ENCODE measurements around the gene TLR2. TPM values are rescaled to one million over a fixed set of nuclear protein-coding genes. Genes with fewer than 3 reads are reported as not detected.

TLR2 gene
- total RNA-seq, 1 experiment from 2014 or later = 10.8 TPM

- CTCF ChIA-PET = no interaction called here
- TF ChIP-seq, protein P1, sequence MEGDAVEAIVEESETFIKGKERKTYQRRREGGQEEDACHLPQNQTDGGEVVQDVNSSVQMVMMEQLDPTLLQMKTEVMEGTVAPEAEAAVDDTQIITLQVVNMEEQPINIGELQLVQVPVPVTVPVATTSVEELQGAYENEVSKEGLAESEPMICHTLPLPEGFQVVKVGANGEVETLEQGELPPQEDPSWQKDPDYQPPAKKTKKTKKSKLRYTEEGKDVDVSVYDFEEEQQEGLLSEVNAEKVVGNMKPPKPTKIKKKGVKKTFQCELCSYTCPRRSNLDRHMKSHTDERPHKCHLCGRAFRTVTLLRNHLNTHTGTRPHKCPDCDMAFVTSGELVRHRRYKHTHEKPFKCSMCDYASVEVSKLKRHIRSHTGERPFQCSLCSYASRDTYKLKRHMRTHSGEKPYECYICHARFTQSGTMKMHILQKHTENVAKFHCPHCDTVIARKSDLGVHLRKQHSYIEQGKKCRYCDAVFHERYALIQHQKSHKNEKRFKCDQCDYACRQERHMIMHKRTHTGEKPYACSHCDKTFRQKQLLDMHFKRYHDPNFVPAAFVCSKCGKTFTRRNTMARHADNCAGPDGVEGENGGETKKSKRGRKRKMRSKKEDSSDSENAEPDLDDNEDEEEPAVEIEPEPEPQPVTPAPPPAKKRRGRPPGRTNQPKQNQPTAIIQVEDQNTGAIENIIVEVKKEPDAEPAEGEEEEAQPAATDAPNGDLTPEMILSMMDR (IDR thresholded peaks at IDR 0.05; ENCODE audit: unreplicated experiment) = no peak
- H3K4me1 Mint-ChIP-seq (ENCODE audit: low read depth, unreplicated experiment) = peaks cover 35% of the 10 kb centered on the region
- no peaks in the 10 kb centered on the region for H3K36me3 Mint-ChIP-seq (ENCODE audit: insufficient read depth, unreplicated experiment)
- H3K9me3 Mint-ChIP-seq (ENCODE audit: low read depth, unreplicated experiment) = peaks cover 6% of the 10 kb centered on the region
- no peak for DNase-seq
- intact Hi-C loops (cut with micrococcal nuclease; ENCODE audit: unreplicated experiment) = no loop called here
- no peak overlapping the region for H3K4me3 Mint-ChIP-seq (ENCODE audit: low read depth, unreplicated experiment)
- no TSS peak for BruUV-seq (replicated peaks)
- H3K27me3 Mint-ChIP-seq (ENCODE audit: unreplicated experiment) = no peaks in the 10 kb centered on the region
- no peak overlapping the region for H3K27ac Mint-ChIP-seq (ENCODE audit: unreplicated experiment)
These were observed 51.9 kb downstream of the TLR2 start for GRCh38 chr4:153735906-153736461.

DNA sequence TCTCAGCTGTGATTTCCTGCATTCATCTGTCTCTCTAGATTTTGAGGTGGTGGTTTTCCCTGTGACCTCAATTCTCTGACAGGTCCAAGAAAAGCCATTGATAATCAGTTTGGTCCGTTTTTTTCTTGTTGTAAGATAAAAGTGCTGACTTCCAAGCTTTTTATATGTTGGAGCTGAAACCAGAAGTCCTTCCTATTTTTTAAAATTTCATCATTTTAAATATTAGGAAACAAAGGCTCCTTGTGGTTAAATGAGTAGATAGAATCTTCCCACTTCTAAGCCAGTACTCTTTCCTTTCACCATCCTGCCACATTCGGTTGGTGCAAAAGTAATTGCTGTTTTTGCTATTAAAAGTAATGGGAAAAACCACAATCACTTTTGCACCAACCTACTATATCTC lies 57.5 kb downstream of the TLR2 start:
- Mint-ChIP-seq H3K4me3 (ENCODE audit: low read depth, unreplicated experiment) (no peak overlapping the region), H3K27me3 (ENCODE audit: unreplicated experiment) (no peaks in the 10 kb centered on the region), H3K27ac (ENCODE audit: unreplicated experiment) (no peak overlapping the region), H3K36me3 (ENCODE audit: insufficient read depth, unreplicated experiment) (no peaks in the 10 kb centered on the region), H3K4me1 (ENCODE audit: low read depth, unreplicated experiment) (peaks cover 1% of the 10 kb centered on the region), H3K9me3 (ENCODE audit: low read depth, unreplicated experiment) (peaks cover 6% of the 10 kb centered on the region)
- intact Hi-C loops (cut with micrococcal nuclease; ENCODE audit: unreplicated experiment) = no loop called here
- TF ChIP-seq, protein P1 (IDR thresholded peaks at IDR 0.05; ENCODE audit: unreplicated experiment) = no peak
- CTCF ChIA-PET = interaction anchor here (0.6 kb wide), 2 partner anchors 636 to 894 kb away, joined by 6 to 7 read pairs; no protein-coding TSS in a partner anchor
- no TSS peak for BruUV-seq (replicated peaks)
- DNase-seq = no peak

GRCh38 chr4:153745651-153746050 lies 61.6 kb downstream of the TLR2 start:
- Mint-ChIP-seq H3K27ac (ENCODE audit: unreplicated experiment) (no peak overlapping the region), H3K27me3 (ENCODE audit: unreplicated experiment) (no peaks in the 10 kb centered on the region), H3K4me1 (ENCODE audit: low read depth, unreplicated experiment) (no peaks in the 10 kb centered on the region), H3K9me3 (ENCODE audit: low read depth, unreplicated experiment) (peaks cover 1% of the 10 kb centered on the region), H3K36me3 (ENCODE audit: insufficient read depth, unreplicated experiment) (no peaks in the 10 kb centered on the region), H3K4me3 (ENCODE audit: low read depth, unreplicated experiment) (no peak overlapping the region)
- TF ChIP-seq, protein P1 (IDR thresholded peaks at IDR 0.05; ENCODE audit: unreplicated experiment) = no peak
- CTCF ChIA-PET = no interaction called here
- no TSS peak for BruUV-seq (replicated peaks)
- intact Hi-C loops (cut with micrococcal nuclease; ENCODE audit: unreplicated experiment) = no loop called here
- no peak for DNase-seq

GRCh38 chr4:153747406-153747955 lies 63.4 kb downstream of the TLR2 start:
- no peaks in the 10 kb centered on the region for H3K4me1 Mint-ChIP-seq (ENCODE audit: low read depth, unreplicated experiment)
- intact Hi-C loops (cut with micrococcal nuclease; ENCODE audit: unreplicated experiment) = no loop called here
- H3K4me3 Mint-ChIP-seq (ENCODE audit: low read depth, unreplicated experiment) = no peak overlapping the region
- no peak for DNase-seq
- TF ChIP-seq, protein P1 (IDR thresholded peaks at IDR 0.05; ENCODE audit: unreplicated experiment) = no peak
- no peaks in the 10 kb centered on the region for H3K27me3 Mint-ChIP-seq (ENCODE audit: unreplicated experiment)
- H3K27ac Mint-ChIP-seq (ENCODE audit: unreplicated experiment) = no peak overlapping the region
- H3K9me3 Mint-ChIP-seq (ENCODE audit: low read depth, unreplicated experiment) = no peaks in the 10 kb centered on the region
- H3K36me3 Mint-ChIP-seq (ENCODE audit: insufficient read depth, unreplicated experiment) = no peaks in the 10 kb centered on the region
- no TSS peak for BruUV-seq (replicated peaks)
- CTCF ChIA-PET = no interaction called here
